ENCODE results near the gene GOLGA1.

GRCh38 chr9:124886866-124887492, 53.9 kb downstream of the GOLGA1 start:
- TF ChIP-seq CTCF (IDR thresholded peaks at IDR 0.05) (no peak), POLR2A (IDR thresholded peaks at IDR 0.05) (no peak)
